ENCODE data around the gene AKR1E2.

DNA sequence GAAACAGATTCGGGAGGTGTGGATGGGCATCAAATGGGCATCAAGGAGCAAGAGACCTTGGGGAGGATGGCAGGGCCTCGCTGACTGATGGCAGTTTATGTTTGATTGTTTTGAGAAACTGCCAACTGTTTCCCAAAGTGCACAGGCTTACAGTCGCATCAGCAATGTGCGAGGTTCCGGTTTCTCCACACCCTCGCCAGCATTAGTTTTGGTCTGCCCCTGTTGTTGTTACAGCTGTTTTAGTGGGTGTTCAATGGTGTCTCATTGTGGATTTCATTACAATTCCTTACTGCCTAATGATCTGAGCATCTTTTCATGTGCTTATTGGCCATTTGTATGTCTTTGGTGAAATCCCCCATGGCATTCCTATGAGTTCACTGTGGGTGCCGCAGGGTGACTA lies 24.4 kb downstream of the AKR1E2 start:
- TF ChIP-seq, protein P1, sequence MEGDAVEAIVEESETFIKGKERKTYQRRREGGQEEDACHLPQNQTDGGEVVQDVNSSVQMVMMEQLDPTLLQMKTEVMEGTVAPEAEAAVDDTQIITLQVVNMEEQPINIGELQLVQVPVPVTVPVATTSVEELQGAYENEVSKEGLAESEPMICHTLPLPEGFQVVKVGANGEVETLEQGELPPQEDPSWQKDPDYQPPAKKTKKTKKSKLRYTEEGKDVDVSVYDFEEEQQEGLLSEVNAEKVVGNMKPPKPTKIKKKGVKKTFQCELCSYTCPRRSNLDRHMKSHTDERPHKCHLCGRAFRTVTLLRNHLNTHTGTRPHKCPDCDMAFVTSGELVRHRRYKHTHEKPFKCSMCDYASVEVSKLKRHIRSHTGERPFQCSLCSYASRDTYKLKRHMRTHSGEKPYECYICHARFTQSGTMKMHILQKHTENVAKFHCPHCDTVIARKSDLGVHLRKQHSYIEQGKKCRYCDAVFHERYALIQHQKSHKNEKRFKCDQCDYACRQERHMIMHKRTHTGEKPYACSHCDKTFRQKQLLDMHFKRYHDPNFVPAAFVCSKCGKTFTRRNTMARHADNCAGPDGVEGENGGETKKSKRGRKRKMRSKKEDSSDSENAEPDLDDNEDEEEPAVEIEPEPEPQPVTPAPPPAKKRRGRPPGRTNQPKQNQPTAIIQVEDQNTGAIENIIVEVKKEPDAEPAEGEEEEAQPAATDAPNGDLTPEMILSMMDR (IDR thresholded peaks at IDR 0.05), result no peak
- TF ChIP-seq POLR2A (IDR thresholded peaks at IDR 0.05), result no peak
